HepG2 (cell line): Measurements from ENCODE around the gene UST. TPM values are rescaled to one million over a fixed set of nuclear protein-coding genes. Genes with fewer than 3 reads are reported as not detected.

Experiments
- ATAC-seq: fragments of 200-7000 bp; cut with Tn5 transposase; 3 replicates; pipeline ENCODE4 v1.9.1; 2020; ENCODE audit warnings: mild to moderate bottlenecking, moderate library complexity
- BruUV-seq: library from RNA; stranded (reverse); fragments of 400-500 nt; replicated peaks from 2 replicates; lab custom pipeline; 2021; lab: Mats Ljungman, UMichigan
- CTCF ChIA-PET: fragments of 300-600 bp; formaldehyde crosslinking; extraction: SDS; loops from one replicate; lab custom pipeline; 2021; ENCODE audit warnings: low total read pairs, inconsistent platforms, low intra/inter-chr PET ratio; lab: Yijun Ruan, JAX
- POLR2A ChIA-PET: fragments of 350-600 bp; sonication (Branson Sonifier 250); formaldehyde crosslinking; loops from one replicate; lab custom pipeline; 2020; ENCODE audit warnings: antibody characterized with exemption, inconsistent platforms; lab: Yijun Ruan, JAX
- DNase-seq: peaks from one replicate; pipeline ENCODE4 v3.0.0-alpha.2; 2015; ENCODE audit warnings: low spot score
- FAIRE-seq: peaks from 3 replicates; lab custom pipeline; 2011; peaks lifted over from hg19 to GRCh38; lab: Jason Lieb, UNC
- H2AFZ ChIP-seq: one replicate; pipeline ENCODE4 v1.6.1; 2011; ENCODE audit warnings: low read length, inconsistent platforms
- H3K27ac ChIP-seq: fragments of 300-600 bp; 3 replicates; pipeline ENCODE4 v1.8.0; 2011; ENCODE audit warnings: mixed run types, mild to moderate bottlenecking, mixed read lengths, low read length, inconsistent platforms; ENCODE audit not compliant: insufficient read depth; ENCODE audit errors: extremely low read length
- H3K27me3 ChIP-seq, 2 experiments: fragments of 200-600 bp in 1 of 2; 2 replicates in 1 of 2; 3 replicates in 1 of 2; pipeline versions ENCODE4 v1.6.0 to v1.8.0; 2011; ENCODE audit warnings: low read length in 2 of 2, mild to moderate bottlenecking in 2 of 2, moderate library complexity in 2 of 2, inconsistent platforms in 1 of 2; ENCODE audit not compliant: insufficient read depth in 2 of 2, control insufficient read depth in 1 of 2
- H3K36me3 ChIP-seq, 2 experiments: fragments of 200-600 bp in 1 of 2; replicated peaks in 1 of 2; 2 replicates in 1 of 2; 3 replicates in 1 of 2; pipeline versions ENCODE4 v1.5.1 to v1.8.0; 2011; ENCODE audit warnings: low read length in 2 of 2, inconsistent platforms in 1 of 2; ENCODE audit not compliant: insufficient read depth in 2 of 2, control insufficient read depth in 1 of 2
- H3K4me1 ChIP-seq: 2 replicates; pipeline ENCODE4 v1.5.1; 2012; ENCODE audit warnings: low read length, inconsistent platforms; ENCODE audit not compliant: insufficient read depth
- H3K4me2 ChIP-seq: 2 replicates; pipeline ENCODE4 v1.6.0; 2011; ENCODE audit warnings: low read depth, low read length, inconsistent platforms
- H3K4me3 ChIP-seq, 3 experiments: fragments of 200-600 bp in 1 of 3; sonication (generic), shearing (Covaris generic) in 1 of 3; replicated peaks in 1 of 3; 2 replicates each; pipeline ENCODE4 v1.5.1; 2011 to 2016; ENCODE audit warnings: low read length in 3 of 3, inconsistent platforms in 2 of 3, low read depth in 2 of 3, mild to moderate bottlenecking in 2 of 3, control low read depth in 1 of 3, mixed read lengths in 1 of 3; ENCODE audit not compliant: insufficient read depth in 1 of 3
- H3K79me2 ChIP-seq: one replicate; pipeline ENCODE4 v1.6.1; 2011; ENCODE audit warnings: low read length, inconsistent platforms; ENCODE audit not compliant: insufficient read depth
- H3K9ac ChIP-seq: 2 replicates; pipeline ENCODE4 v1.6.0; 2011; ENCODE audit warnings: mild to moderate bottlenecking, low read depth, low read length, inconsistent platforms; ENCODE audit not compliant: insufficient read depth
- H3K9me3 ChIP-seq: 2 replicates; pipeline ENCODE4 v1.5.1; 2012; ENCODE audit warnings: mild to moderate bottlenecking, low read length
- H4K20me1 ChIP-seq: 2 replicates; pipeline ENCODE4 v1.6.0; 2011; ENCODE audit warnings: inconsistent platforms, mild to moderate bottlenecking, low read length, moderate library complexity; ENCODE audit not compliant: insufficient read depth
- CBX5 ChIP-seq: sonication (generic); formaldehyde crosslinking; IDR thresholded peaks from 2 replicates; pipeline ENCODE4 v1.4.0; 2020; ENCODE audit warnings: missing genetic modification reagents, borderline replicate concordance
- HMG20A ChIP-seq: IDR thresholded peaks from 2 replicates; pipeline ENCODE4 v1.6.1; 2016; ENCODE audit warnings: borderline replicate concordance
- PHF8 ChIP-seq: sonication (generic); formaldehyde crosslinking; IDR thresholded peaks from 2 replicates; pipeline ENCODE4 v1.5.0; 2020; ENCODE audit warnings: missing genetic modification reagents
- SP4 ChIP-seq: sonication (generic); formaldehyde crosslinking; IDR thresholded peaks from 2 replicates; pipeline ENCODE4 v1.8.1; 2023; ENCODE audit warnings: mild to moderate bottlenecking, missing genetic modification reagents
- ZC3H4 ChIP-seq: sonication (generic); formaldehyde crosslinking; IDR thresholded peaks from 2 replicates; pipeline ENCODE4 v1.4.0; 2020; ENCODE audit warnings: missing genetic modification reagents, borderline replicate concordance
- ZNF264 ChIP-seq: sonication (generic); formaldehyde crosslinking; IDR thresholded peaks from 2 replicates; pipeline ENCODE4 v1.4.0; 2020; ENCODE audit warnings: missing genetic modification reagents
- ZNF275 ChIP-seq: sonication (generic); formaldehyde crosslinking; IDR thresholded peaks from 2 replicates; pipeline ENCODE4 v1.8.0; 2022; ENCODE audit warnings: missing genetic modification reagents, mild to moderate bottlenecking, inconsistent platforms, borderline replicate concordance
- WGBS: methylation state at CpG from one replicate; pipeline ENCODE4 v1.1.6; 2017; ENCODE audit warnings: low lambda C conversion rate; 5-methylcytosine and 5-hydroxymethylcytosine counted together
- in situ Hi-C: cut with HindIII; loops from 2 replicates; pipeline ENCODE4 v1.10.0; 2017; ENCODE audit warnings: low pct_unique_long_range_greater_than_20kb; ENCODE audit not compliant: extremely low pct_ligation_motif_present
- intact Hi-C: fragments of 100-400 bp; cut with micrococcal nuclease; formaldehyde crosslinking; loops from one replicate; pipeline ENCODE4 v1.10.0; 2022; ENCODE audit not compliant: unreplicated experiment
- polyA plus RNA-seq, 8 experiments: library from polyadenylated mRNA; depleted of rRNA in 3 of 8; stranded (reverse) in 7 of 8; unstranded in 1 of 8; fragments of >200 nt; fragmentation: Illumina TruSeq in 4 of 8; extraction: Trizol in 4 of 8; gene quantifications; 2 replicates each; pipeline versions ENCODE4 v1.2.1 to v1.2.3, GENCODE V29; 2011 to 2016; ENCODE audit warnings: low read depth in 4 of 8, missing spikeins in 1 of 8, mixed read lengths in 1 of 8; ENCODE audit not compliant: insufficient read depth in 1 of 8
- total RNA-seq, 5 experiments: library from RNA; depleted of rRNA; stranded (reverse); fragments of >200 nt; fragmentation: Illumina TruSeq; extraction: Trizol; gene quantifications; 2 replicates each; pipeline ENCODE4 v1.2.3, GENCODE V29; 2016; ENCODE audit warnings: low read depth in 1 of 5
- TF ChIP-seq, protein P1 (sequence below): IDR thresholded peaks from 2 replicates; pipeline ENCODE4 v1.6.1; 2016; ENCODE audit warnings: low read depth, missing genetic modification reagents, missing compliant biosample characterization

Gene UST
- total and polyA plus RNA-seq, 2 of the 13 experiments (the other 11 are each of a cell fraction or from before 2014, with no cell fraction given), result 0.27 TPM; not detected in 1

GRCh38 chr6:148814082-148814790 lies 67.4 kb downstream of the UST start:
- intact Hi-C loops, result no loop called here

More at GRCh38 chr6:148814082-148814790, 67.4 kb downstream of the UST start:
- no peaks in the 10 kb centered on the region for H3K9me3 ChIP-seq
- no peaks in the 10 kb centered on the region for H3K4me1 ChIP-seq
- H3K27ac ChIP-seq, result no peak overlapping the region
- H3K36me3 ChIP-seq, result no peaks in the 10 kb centered on the region
- WGBS, result 4% methylated on average over 5 of the region's 5 CpGs
- no peak overlapping the region for H2AFZ ChIP-seq
- no peaks in the 10 kb centered on the region for H3K27me3 ChIP-seq
- H3K4me3 ChIP-seq, result no peak overlapping the region
- CTCF ChIA-PET, result no interaction called here
- BruUV-seq, result no TSS peak
- in situ Hi-C loops, result no loop called here
- TF ChIP-seq SP4 (CRISPR knock-in tag), result no peak
- no peak for TF ChIP-seq ZNF275 (CRISPR knock-in tag)
- no peak for TF ChIP-seq ZNF264
- TF ChIP-seq CBX5 (CRISPR knock-in tag), result no peak
- TF ChIP-seq HMG20A, result no peak
- TF ChIP-seq PHF8, result no peak
- TF ChIP-seq, protein P1, sequence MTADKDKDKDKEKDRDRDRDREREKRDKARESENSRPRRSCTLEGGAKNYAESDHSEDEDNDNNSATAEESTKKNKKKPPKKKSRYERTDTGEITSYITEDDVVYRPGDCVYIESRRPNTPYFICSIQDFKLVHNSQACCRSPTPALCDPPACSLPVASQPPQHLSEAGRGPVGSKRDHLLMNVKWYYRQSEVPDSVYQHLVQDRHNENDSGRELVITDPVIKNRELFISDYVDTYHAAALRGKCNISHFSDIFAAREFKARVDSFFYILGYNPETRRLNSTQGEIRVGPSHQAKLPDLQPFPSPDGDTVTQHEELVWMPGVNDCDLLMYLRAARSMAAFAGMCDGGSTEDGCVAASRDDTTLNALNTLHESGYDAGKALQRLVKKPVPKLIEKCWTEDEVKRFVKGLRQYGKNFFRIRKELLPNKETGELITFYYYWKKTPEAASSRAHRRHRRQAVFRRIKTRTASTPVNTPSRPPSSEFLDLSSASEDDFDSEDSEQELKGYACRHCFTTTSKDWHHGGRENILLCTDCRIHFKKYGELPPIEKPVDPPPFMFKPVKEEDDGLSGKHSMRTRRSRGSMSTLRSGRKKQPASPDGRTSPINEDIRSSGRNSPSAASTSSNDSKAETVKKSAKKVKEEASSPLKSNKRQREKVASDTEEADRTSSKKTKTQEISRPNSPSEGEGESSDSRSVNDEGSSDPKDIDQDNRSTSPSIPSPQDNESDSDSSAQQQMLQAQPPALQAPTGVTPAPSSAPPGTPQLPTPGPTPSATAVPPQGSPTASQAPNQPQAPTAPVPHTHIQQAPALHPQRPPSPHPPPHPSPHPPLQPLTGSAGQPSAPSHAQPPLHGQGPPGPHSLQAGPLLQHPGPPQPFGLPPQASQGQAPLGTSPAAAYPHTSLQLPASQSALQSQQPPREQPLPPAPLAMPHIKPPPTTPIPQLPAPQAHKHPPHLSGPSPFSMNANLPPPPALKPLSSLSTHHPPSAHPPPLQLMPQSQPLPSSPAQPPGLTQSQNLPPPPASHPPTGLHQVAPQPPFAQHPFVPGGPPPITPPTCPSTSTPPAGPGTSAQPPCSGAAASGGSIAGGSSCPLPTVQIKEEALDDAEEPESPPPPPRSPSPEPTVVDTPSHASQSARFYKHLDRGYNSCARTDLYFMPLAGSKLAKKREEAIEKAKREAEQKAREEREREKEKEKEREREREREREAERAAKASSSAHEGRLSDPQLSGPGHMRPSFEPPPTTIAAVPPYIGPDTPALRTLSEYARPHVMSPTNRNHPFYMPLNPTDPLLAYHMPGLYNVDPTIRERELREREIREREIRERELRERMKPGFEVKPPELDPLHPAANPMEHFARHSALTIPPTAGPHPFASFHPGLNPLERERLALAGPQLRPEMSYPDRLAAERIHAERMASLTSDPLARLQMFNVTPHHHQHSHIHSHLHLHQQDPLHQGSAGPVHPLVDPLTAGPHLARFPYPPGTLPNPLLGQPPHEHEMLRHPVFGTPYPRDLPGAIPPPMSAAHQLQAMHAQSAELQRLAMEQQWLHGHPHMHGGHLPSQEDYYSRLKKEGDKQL (CRISPR knock-in tag), result no peak
- TF ChIP-seq ZC3H4 (CRISPR knock-in tag), result no peak
- TF ChIP-seq, all 625 proteins: peak for 0
- ATAC-seq, result no peak
- H3K9ac ChIP-seq, result no peak overlapping the region
- FAIRE-seq, result no peak
- H4K20me1 ChIP-seq, result no peaks in the 10 kb centered on the region
- no peak overlapping the region for H3K4me2 ChIP-seq
- no peaks in the 10 kb centered on the region for H3K79me2 ChIP-seq
- no peak for DNase-seq
- POLR2A ChIA-PET, result no interaction called here
